GM18520 (cell line): ENCODE measurements around the gene ZNF268.

Source experiments
- ATAC-seq: cut with Tn5 transposase; IDR thresholded peaks from one replicate; pipeline ENCODE4 v1.9.1; 2021; ENCODE audit not compliant: unreplicated experiment

Gene ZNF268

DNA sequence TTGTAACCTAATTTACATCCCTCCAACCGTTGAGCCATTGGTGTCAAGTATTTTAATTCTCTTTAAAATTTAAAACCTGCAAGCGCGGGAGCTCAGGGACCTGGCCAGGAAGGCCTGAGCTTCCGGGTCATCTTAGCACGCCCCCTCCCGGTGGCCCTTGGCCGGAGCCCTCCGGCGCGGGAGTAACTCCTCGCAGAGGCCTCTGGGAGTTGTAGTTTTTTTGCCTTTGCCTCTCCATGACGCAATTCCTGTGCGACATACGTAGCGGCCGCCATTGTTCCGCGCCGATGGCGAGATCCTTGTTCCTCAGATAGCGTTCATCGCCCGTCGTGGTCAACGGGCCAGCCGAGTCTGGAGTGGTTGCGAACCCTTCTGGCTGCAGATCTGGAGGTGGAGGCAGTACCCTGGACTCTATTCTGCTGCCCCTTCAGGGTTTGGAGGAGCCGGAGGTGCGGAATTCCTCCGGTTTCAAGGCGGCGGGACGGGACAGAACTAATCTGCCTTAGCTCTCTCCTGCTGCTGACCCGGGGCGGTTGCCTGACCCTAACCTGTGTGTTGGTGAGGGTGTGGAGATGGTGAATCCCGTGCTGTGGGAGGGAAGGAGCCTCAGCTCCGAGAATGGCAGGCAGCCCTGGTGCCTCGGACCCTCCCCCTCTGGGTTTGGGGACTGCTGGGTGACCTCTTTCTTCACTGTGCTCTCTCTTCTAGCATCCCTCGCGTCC lies at the start of gene ZNF268:
Gene ZNF268 (plus strand): TSS at position 258 of the 722 bp plus-strand sequence. CDS start 503 bp downstream, outside the sequence.
- ATAC-seq = peak; percentile 83

DNA sequence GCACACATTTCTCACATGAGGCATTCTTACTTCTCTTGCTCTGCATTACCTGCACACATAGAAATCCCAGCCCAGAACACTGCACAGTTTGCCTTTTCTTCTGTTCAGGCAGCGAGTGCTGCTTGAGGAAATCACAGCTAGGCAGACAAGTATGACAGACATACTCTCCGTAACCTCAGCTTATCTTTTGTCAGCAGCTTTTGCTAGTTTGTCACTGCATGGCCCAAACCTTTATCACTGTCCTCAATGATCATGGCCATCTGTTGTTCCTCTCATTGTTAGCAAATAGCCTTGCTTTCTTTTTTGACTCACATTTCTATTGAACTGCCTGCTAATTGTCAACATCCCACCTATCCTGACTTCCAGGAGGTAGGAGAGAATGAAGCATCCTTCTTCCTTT lies 45.5 kb upstream of the ZNF268 start:
- no peak for ATAC-seq

DNA sequence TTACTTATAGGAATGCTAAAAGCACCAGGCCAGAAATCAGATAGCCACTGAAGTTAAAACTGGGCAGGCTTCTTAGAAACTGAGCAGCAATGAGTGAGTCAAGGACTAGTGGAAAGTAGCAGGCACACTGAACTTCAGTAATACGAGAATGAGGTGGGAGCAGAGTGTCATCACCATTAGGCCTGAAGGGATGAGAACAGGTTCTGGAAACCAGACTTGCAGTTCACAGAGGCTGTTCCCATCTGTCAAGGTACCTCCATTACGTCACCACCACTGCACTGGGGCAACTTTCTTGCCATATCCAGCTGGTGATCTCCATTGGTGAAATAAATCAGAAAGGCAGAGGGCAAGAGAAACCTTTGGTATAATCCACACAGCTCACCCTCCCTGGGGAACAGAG lies 35.3 kb upstream of the ZNF268 start:
- ATAC-seq = no peak

DNA sequence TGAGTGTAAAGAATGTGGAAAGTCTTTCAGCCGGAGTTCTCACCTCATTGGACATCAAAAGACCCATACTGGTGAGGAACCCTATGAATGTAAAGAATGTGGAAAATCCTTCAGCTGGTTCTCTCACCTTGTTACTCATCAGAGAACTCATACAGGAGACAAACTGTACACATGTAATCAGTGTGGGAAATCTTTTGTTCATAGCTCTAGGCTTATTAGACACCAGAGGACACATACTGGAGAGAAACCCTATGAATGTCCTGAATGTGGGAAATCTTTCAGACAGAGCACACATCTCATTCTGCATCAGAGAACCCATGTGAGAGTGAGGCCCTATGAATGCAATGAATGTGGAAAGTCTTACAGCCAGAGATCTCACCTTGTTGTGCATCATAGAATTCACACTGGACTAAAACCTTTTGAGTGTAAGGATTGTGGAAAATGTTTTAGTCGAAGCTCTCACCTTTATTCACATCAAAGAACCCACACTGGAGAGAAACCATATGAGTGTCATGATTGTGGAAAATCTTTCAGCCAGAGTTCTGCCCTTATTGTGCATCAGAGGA lies 25.1 kb upstream of the ZNF268 start:
- ATAC-seq = no peak

DNA sequence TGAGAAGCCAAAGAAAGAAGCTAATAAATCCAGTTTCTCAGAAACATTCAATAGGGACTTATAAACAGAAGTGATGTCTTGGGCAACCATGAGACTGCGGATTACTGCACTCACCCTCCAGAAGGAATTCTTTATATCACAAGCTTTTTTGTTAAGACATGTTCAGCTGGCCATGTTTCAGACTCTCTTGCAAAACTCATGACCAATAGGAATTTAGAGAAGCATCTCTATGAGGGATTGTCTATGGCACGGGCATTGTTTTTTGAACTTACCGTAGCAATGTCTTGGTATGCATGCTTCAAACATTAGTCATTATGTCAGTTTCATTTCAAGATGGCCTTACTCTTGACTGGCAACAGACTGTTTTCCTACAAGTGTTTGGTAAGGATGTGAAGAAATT lies 15.5 kb upstream of the ZNF268 start:
- ATAC-seq = no peak

DNA sequence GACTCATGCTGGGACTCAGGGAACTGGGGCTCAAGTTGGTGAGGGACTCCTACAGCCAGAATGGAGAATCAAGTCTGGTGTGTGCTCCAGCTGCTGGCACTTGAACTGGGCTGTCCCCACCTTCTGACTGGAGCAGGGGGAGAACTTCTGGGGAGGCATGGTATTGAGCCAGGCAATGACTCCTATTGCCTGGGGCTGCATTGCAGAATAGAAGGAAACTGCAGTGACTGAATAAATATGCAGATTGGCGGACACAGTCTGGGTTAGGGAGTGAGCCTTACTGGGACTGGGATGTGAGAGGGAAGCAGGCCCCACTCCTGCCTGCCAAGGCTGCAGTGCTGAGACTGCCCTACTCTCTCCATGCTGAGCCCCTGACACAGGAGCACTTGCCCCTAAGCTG lies 8.8 kb upstream of the ZNF268 start:
- no peak for ATAC-seq

DNA sequence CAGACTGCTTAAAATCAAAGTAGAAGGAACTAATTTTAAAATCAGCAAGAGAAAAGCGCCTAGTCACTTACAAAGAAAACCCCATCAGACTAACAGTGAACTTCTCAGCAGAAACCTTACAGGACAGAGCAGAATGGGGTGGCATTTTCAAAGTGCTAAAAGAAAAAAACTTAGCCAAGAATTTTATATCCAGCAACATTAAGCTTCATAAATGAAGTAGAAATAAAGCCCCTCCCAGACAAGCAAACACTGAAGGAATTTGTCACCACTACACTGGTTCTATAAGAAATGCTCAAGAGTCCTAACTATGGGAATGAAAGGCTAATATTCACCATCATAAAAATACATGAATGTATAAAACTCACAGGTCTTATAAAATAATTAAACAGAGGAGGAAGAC lies 6.4 kb upstream of the ZNF268 start:
- ATAC-seq = no peak

DNA sequence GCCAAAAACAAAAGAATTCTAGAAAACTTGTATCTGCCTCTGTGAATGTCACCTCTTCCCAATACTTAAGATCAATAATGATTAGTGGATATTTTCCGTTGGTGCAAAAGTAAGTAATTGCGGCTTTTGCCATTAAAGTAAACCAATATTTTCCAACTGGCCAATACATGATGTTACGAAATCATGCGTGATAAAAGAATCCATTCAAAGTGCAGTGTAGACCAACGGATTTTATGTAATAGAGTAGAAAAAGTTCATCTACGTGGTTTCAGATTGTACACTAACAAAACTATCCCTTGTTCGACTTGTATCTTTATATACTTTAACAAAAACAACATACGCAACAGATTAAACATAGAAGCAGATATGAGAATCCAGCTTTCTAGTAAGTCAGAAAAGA lies 626 bp upstream of the ZNF268 start:
- ATAC-seq = no peak

DNA sequence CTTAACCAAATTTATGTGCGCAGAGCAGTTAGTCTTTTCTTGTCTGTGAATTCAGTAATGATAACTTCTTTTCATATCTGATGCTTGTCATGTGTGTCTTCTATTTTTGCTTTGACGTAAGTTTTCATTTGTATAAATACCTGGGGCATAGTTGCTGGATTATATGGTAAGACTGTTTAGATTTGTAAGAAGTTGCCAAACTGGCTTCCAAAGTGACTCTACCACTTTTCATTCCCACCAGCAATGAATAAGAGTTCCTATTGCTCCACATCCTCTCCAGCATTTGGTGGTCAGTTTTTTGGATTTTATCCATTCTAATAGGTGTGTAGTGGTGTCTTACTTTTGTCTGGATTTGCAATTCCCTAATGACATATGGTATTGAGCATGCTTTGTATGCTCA lies 8.9 kb downstream of the ZNF268 start:
- ATAC-seq = no peak

DNA sequence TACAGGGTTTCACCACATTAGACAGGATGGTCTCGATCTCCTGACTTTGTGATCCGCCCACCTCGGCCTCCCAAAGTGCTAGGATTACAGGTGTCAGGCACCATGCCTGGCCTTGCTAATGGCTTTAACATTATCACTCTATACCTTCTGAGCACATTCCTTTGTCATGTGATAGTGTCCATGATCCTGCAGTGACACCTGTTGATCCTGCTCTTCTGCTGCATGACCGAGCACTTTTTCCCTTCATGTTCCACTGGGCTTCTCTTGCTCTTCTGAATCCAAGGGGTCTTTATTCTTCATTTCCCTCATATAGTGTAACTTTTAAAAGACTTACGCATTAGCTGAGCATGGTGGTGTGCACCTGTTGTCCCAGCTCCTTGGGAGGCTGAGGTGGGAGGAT lies 11.6 kb downstream of the ZNF268 start:
- no peak for ATAC-seq

DNA sequence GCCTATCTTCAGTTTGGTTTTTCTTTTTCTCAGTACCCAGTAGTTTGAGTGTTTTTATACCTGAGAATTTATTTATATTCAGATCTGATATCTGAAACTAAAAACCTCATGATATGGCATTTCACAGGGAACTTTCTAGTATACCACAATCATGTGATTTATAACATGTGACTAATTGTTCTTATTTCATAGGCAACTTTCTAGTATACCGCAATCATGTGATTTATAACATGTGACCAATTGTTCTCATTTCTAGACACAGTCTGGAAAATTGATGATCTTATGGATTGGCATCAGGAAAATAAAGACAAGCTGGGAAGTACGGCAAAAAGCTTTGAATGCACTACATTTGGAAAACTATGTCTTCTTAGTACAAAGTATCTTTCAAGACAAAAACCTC lies 20.6 kb downstream of the ZNF268 start:
- no peak for ATAC-seq

DNA sequence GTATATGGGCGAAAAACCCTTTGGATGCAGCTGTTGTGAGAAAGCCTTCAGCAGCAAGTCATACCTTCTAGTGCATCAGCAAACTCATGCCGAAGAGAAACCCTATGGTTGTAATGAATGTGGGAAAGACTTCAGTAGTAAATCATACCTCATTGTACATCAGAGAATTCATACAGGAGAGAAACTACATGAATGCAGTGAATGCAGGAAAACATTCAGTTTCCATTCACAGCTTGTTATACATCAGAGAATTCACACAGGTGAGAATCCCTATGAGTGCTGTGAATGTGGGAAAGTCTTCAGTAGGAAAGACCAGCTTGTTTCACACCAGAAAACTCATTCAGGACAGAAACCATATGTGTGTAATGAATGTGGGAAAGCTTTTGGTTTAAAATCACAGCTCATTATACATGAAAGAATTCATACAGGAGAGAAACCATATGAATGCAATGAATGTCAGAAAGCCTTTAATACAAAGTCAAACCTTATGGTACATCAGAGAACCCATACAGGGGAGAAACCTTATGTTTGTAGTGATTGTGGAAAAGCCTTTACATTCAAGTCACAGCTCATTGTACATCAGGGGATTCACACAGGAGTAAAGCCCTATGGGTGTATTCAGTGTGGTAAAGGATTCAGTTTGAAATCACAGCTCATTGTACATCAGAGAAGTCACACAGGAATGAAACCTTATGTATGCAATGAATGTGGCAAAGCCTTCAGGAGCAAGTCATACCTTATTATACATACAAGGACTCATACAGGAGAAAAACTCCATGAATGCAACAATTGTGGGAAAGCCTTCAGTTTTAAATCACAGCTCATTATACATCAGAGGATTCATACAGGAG lies 21.4 kb downstream of the ZNF268 start:
- ATAC-seq = no peak

DNA sequence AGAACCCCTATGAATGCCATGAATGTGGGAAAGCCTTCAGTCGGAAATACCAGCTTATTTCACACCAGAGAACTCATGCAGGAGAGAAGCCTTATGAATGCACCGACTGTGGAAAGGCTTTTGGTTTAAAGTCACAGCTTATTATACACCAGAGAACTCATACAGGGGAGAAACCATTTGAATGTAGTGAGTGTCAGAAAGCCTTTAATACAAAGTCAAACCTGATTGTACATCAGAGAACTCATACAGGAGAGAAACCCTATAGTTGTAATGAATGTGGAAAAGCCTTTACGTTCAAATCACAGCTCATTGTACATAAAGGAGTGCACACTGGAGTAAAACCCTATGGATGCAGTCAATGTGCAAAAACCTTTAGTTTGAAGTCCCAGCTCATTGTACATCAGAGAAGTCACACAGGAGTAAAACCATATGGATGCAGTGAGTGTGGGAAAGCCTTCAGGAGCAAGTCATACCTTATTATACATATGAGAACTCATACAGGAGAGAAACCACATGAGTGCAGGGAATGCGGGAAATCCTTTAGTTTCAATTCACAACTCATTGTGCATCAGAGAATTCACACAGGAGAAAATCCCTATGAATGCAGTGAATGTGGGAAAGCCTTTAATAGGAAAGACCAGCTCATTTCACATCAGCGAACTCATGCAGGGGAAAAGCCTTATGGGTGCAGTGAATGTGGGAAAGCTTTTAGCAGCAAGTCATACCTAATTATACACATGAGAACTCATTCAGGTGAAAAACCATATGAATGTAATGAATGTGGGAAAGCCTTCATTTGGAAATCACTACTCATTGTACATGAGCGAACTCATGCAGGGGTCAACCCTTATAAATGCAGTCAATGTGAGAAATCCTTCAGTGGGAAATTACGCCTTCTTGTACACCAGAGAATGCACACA lies 22.3 kb downstream of the ZNF268 start:
- ATAC-seq = no peak

DNA sequence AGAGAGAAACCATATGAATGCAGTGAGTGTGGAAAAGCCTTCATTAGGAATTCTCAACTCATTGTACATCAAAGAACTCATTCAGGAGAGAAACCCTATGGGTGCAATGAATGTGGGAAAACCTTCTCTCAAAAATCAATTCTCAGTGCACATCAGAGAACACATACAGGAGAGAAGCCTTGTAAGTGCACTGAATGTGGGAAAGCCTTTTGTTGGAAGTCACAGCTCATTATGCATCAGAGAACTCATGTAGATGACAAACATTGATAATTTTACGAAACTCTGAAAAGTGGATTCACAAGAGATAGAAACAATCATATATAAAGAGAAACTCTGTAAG lies 22.9 kb downstream of the ZNF268 start:
- no peak for ATAC-seq

DNA sequence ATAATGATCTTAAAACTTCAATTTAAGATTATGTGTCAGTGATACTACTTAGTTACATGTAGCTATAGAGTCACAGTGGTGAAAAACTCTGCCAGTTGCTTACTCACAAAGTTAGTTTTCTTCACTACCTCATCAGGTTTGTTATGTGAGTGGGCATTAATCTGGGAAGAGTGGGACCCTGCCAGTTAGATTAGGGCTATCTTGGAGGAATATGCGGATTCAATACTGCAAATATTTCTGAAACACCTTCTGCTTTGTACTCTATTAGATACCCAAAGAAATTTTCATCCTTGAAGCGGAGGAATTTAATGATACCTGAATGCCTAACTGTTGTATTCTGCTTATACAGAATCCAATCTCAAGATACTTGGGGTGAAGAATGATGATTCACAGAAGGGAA lies 25.1 kb downstream of the ZNF268 start:
- ATAC-seq = no peak

DNA sequence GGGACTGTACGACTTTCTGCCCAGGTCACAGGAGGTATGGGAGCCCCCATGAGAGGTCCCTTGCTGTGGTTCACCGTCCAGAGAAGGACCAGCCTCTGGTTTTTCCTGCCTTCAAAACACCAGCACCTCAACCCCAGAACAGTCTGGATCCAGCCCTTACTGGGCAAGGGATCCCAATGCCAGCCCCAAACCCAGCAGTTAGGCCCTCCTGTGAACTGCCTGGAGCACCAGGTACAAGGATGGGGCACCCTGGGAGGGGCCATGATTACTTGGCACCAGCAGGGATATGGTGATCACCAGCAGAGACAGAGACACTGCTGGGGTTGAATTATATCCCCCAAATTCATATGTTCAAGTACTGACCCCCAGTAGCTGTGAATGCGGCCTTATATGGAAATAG lies 34.4 kb downstream of the ZNF268 start:
- ATAC-seq = no peak

DNA sequence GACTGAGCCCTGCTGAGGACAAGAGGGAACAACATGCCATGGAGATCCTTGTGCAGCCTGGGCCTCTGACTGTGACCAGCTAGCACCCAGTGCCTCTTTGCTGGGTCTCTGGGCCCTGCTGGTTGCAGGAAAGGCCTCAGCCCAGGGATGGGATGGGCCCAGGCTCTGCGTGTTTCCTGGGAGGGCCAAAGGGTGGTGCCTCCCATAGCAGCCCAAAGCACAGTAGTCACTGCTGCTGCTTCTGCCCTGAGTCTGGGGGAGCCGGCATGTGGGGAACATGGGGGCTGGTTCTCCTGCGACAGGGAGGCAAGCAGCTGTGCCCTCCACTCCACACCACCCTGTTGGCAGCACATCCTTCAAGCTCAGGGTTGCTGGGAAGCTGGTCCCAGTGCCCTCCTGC lies 35.9 kb downstream of the ZNF268 start:
- no peak for ATAC-seq

DNA sequence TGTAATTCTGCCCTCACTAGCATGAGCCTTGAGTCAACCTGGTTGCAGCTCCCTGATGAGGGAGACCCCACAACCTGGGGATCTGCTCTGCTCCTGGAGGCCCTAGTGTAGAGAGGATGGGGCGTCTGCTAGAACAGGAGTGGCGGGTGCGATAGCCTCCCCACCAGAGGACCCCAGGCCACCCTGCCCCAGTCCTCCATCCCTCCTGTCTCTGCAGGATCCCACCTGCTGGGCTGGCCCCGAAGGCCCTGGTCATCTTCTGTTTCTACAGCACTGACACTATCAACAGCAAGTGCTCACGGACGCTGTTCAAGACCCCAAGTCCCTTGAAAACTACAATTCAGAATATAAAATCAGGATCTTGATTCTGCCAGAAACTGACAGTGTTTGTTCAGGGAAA lies 39.2 kb downstream of the ZNF268 start:
- no peak for ATAC-seq

DNA sequence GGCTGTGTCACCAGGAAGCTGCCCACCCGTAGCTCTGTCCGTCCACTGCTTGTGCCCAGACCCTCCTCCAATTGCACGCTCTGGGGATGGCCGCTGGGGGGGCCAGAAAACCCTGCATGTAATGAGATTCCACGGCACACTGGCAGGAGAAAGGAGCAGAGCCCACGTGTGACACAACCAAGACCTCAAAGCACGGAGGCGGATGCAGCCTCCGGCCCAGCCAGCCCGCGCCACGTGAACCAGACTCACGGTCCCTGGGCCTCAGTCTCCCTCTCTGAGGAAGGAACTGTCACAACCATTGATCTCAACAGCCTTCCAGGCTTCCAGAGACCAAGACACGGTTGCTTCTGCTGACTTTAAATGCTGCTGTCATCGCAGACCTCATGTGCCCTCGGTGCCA lies 39.9 kb downstream of the ZNF268 start:
- ATAC-seq = no peak

DNA sequence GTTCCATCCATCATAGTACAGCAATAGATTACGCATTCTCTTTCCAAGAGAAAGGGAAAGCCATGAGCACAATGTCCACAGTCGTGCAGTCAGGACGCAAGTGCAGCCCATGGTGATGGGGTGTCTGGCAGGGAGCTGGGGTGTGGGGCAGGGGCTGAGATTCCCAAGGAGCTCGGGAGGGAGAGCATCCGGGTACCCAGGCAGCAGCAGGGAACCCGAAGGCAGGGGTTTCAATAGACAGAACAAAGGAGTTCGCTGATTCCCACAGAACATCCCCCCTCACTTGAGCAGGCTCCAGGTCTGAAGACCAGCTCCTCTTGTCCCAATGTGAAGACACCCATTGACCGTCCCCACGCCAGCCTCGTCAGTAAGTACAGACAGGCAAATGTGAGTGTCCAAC lies 40.9 kb downstream of the ZNF268 start:
- no peak for ATAC-seq

DNA sequence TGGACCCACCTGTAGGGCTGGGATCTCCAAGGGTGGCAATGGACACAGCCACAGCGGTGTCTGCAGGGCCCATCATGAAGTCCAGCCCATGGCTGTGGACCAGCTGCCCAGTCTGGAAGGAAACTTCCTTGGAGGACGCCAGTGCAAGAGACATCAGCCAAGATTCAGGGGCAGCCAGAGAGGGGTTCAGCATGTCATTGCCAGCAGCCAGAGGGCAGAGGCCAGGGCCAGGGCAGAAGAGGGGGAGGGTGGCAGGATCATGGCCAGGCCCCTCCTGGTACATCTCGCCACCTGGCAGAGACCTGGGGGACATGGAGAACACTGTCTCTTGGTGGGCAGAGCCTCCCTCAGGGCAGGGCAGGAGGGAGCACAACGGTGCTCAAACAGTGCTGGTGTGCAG lies 44.2 kb downstream of the ZNF268 start:
- no peak for ATAC-seq
